ENCODE data around the gene APOLD1.

GRCh38 chr12:12792421-12792820 is 7.0 kb downstream of the APOLD1 start:
- no peak for TF ChIP-seq CTCF (IDR thresholded peaks at IDR 0.05; ENCODE audit: low read depth, low read length)
- no peak for TF ChIP-seq POLR2A (IDR thresholded peaks at IDR 0.05; ENCODE audit: extremely low read depth, insufficient read length)

Measured in NB4 (cell line).